Activated T-cell treated with anti-CD3 and anti-CD28 coated beads for 48 hours (primary cell): Measurements from ENCODE around the gene TNP2.

Experiments
- DNase-seq: peaks from one replicate; pipeline ENCODE4 v3.0.0-alpha.2; 2020; ENCODE audit warnings: low read depth

TNP2 gene

GRCh38 chr16:11276896-11277593 is 7.9 kb upstream of the TNP2 start:
- DNase-seq, result no peak

- no peak for DNase-seq
These were observed 7.2 kb upstream of the TNP2 start, which contains the start of gene PRM2 for GRCh38 chr16:11276143-11276895. Gene PRM2, minus strand, starts transcription at chr16:11276480. Its CDS starts 110 bp downstream, at chr16:11276370.

- no peak for DNase-seq
These were observed 5.8 kb upstream of the TNP2 start for GRCh38 chr16:11274964-11275363.

GRCh38 chr16:11273721-11274324 is 4.7 kb upstream of the TNP2 start:
- no peak for DNase-seq

- no peak for DNase-seq
These were observed 4.0 kb upstream of the TNP2 start, which contains the start of gene PRM3 for GRCh38 chr16:11272921-11273720. Gene PRM3, minus strand, starts transcription at chr16:11273629. Its CDS starts 34 bp downstream, at chr16:11273595.

GRCh38 chr16:11272484-11272883 is 3.4 kb upstream of the TNP2 start:
- no peak for DNase-seq

- no peak for DNase-seq
These were observed 2.5 kb upstream of the TNP2 start for GRCh38 chr16:11271610-11272009.

- DNase-seq, result no peak
These were observed 1.6 kb upstream of the TNP2 start for GRCh38 chr16:11270602-11271162.

GRCh38 chr16:11265124-11265523 is 4.0 kb downstream of the TNP2 start:
- no peak for DNase-seq

GRCh38 chr16:11264155-11264832 is 4.8 kb downstream of the TNP2 start:
- no peak for DNase-seq

GRCh38 chr16:11263737-11264136 is 5.4 kb downstream of the TNP2 start:
- peak; percentile 58 for DNase-seq

- DNase-seq, result no peak
These were observed 6.2 kb downstream of the TNP2 start for GRCh38 chr16:11262915-11263314.

- no peak for DNase-seq
These were observed 8.5 kb downstream of the TNP2 start for GRCh38 chr16:11260596-11260966.

- no peak for DNase-seq
These were observed 9.2 kb downstream of the TNP2 start for GRCh38 chr16:11259655-11260595.

- no peak for DNase-seq
These were observed 10.3 kb downstream of the TNP2 start for GRCh38 chr16:11258553-11259492.

GRCh38 chr16:11257131-11257938 is 11.8 kb downstream of the TNP2 start:
- DNase-seq, result no peak

- DNase-seq, result peak; percentile 68
These were observed 12.4 kb downstream of the TNP2 start for GRCh38 chr16:11256661-11257130.
